ENCODE results near the gene VAPB.

DNA sequence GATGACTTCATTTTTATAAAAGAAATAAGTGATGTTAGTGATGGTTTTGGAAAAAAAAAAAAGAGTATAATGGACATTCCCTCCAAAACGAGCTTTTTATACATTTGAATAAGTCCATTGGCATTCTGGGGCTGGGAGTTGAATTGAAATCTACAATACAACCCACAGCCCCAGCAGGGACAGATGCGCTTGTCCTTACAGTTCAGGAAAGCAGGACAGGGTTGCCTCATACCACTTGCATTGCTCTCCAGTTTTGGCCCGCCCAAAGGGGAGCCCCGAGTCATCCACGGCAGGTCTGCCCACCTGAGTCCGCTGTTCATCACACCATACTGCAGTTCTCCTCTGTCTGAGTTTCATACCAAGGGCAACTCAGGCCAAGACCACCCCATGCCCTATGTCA lies 46.2 kb downstream of the VAPB start:
- TF ChIP-seq, protein P1, sequence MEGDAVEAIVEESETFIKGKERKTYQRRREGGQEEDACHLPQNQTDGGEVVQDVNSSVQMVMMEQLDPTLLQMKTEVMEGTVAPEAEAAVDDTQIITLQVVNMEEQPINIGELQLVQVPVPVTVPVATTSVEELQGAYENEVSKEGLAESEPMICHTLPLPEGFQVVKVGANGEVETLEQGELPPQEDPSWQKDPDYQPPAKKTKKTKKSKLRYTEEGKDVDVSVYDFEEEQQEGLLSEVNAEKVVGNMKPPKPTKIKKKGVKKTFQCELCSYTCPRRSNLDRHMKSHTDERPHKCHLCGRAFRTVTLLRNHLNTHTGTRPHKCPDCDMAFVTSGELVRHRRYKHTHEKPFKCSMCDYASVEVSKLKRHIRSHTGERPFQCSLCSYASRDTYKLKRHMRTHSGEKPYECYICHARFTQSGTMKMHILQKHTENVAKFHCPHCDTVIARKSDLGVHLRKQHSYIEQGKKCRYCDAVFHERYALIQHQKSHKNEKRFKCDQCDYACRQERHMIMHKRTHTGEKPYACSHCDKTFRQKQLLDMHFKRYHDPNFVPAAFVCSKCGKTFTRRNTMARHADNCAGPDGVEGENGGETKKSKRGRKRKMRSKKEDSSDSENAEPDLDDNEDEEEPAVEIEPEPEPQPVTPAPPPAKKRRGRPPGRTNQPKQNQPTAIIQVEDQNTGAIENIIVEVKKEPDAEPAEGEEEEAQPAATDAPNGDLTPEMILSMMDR (IDR thresholded peaks at IDR 0.05): no peak
- TF ChIP-seq POLR2A (IDR thresholded peaks at IDR 0.05): no peak

Measured in lower leg skin (tissue), 3 donors.